ENCODE measurements around the gene TMEM132D. TPM values are rescaled to one million over a fixed set of nuclear protein-coding genes. Genes with fewer than 3 reads are reported as not detected.

Gene TMEM132D
- total and polyA plus RNA-seq, 2 of the 8 experiments (the other 6 are each of a cell fraction or from before 2014, with no cell fraction given) = 3.5 to 10.1 TPM

DNA sequence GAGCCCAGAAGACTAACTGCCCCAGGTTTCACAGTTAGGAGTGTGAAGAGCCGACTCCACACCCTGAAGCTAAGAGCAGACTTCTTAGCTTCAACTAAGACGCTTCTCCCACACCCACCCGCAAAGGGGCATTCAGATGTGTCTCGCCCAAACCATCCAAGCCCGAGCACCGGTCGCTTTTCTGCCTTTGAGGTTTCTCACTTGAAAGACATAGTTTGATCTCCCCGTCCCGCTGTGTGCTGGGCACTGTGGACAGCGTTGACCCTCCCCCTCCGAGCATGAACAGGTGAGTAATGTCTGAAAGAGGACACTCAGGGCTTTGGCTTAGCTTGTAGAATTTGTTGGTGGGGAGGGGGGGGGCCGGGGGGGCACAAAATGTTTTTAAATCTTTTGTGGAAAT lies 123.8 kb downstream of the TMEM132D start (continued):
- TF ChIP-seq KDM5A (IDR thresholded peaks at IDR 0.05; ENCODE audit: low read length) = no peak
- no peak for TF ChIP-seq HDAC6 (IDR thresholded peaks at IDR 0.05; ENCODE audit: low read depth, low read length)

All from H1 (cell line).